GM23338 (cell line): ENCODE results near the gene TSPAN19. TPM values are rescaled to one million over a fixed set of nuclear protein-coding genes. Genes with fewer than 3 reads are reported as not detected.

Source experiments
- ATAC-seq: fragments of 200-7000 bp; cut with Tn5 transposase; 3 replicates; pipeline ENCODE4 v1.9.1; 2020
- DNase-seq: peaks from one replicate; pipeline ENCODE4 v3.0.0-alpha.2; 2015; ENCODE audit warnings: low spot score
- H2AFZ ChIP-seq: fragments of 200-600 bp; sonication (generic); 2 replicates; pipeline ENCODE4 v1.8.0; 2016; ENCODE audit warnings: antibody characterized with exemption, mild to moderate bottlenecking, moderate library complexity
- H3F3A ChIP-seq: fragments of 200-600 bp; sonication (generic); replicated peaks from 2 replicates; pipeline ENCODE4 v1.8.0; 2017; ENCODE audit warnings: antibody characterized with exemption, mixed run types, low read depth
- H3K27ac ChIP-seq: fragments of 200-600 bp; sonication (generic); 2 replicates; pipeline ENCODE4 v1.6.1; 2016; ENCODE audit warnings: low read depth
- H3K27me3 ChIP-seq: fragments of 200-600 bp; sonication (generic); 2 replicates; pipeline ENCODE4 v1.8.0; 2016; ENCODE audit warnings: mild to moderate bottlenecking, mixed run types, moderate library complexity; ENCODE audit not compliant: insufficient read depth
- H3K36me3 ChIP-seq: fragments of 200-600 bp; sonication (generic); 2 replicates; pipeline ENCODE4 v1.8.0; 2016; ENCODE audit warnings: mild to moderate bottlenecking; ENCODE audit not compliant: insufficient read depth
- H3K4me1 ChIP-seq: fragments of 200-600 bp; sonication (generic); 2 replicates; pipeline ENCODE4 v1.8.0; 2016; ENCODE audit warnings: mild to moderate bottlenecking, moderate library complexity; ENCODE audit not compliant: insufficient read depth
- H3K4me2 ChIP-seq: fragments of 200-600 bp; sonication (generic); 2 replicates; pipeline ENCODE4 v1.7.1; 2017; ENCODE audit warnings: mixed run types
- H3K4me3 ChIP-seq: fragments of 200-600 bp; sonication (generic); 2 replicates; pipeline ENCODE4 v1.6.1; 2016; ENCODE audit warnings: mixed run types
- H3K79me2 ChIP-seq: fragments of 200-600 bp; sonication (generic); replicated peaks from 2 replicates; pipeline ENCODE4 v1.8.0; 2017; ENCODE audit warnings: mild to moderate bottlenecking; ENCODE audit not compliant: insufficient read depth
- H3K9me2 ChIP-seq: fragments of 200-600 bp; sonication (generic); 2 replicates; pipeline ENCODE4 v1.8.0; 2017; ENCODE audit not compliant: insufficient read depth
- H4K20me1 ChIP-seq: fragments of 200-600 bp; sonication (generic); replicated peaks from 2 replicates; pipeline ENCODE4 v1.8.0; 2017; ENCODE audit warnings: mild to moderate bottlenecking; ENCODE audit not compliant: insufficient read depth
- H3K27ac Mint-ChIP-seq: 2 replicates; pipeline ENCODE4 v1.8.0; 2020; ENCODE audit warnings: inconsistent platforms, mild to moderate bottlenecking, moderate library complexity, mixed read lengths
- H3K27me3 Mint-ChIP-seq: 3 replicates; pipeline ENCODE4 v1.8.0; 2022; ENCODE audit warnings: low read depth, mild to moderate bottlenecking, moderate library complexity, mixed read lengths, inconsistent platforms; ENCODE audit not compliant: insufficient read depth, poor library complexity
- H3K36me3 Mint-ChIP-seq: 3 replicates; pipeline ENCODE4 v1.8.0; 2021; ENCODE audit warnings: low read depth, mild to moderate bottlenecking, inconsistent platforms, moderate library complexity, mixed read lengths
- H3K4me1 Mint-ChIP-seq: 3 replicates; pipeline ENCODE4 v1.8.0; 2020; ENCODE audit warnings: mild to moderate bottlenecking, inconsistent platforms, mixed read lengths
- H3K4me3 Mint-ChIP-seq: 3 replicates; pipeline ENCODE4 v1.8.0; 2021; ENCODE audit warnings: moderate library complexity, mild to moderate bottlenecking, inconsistent platforms, mixed read lengths
- H3K9me3 Mint-ChIP-seq: 3 replicates; pipeline ENCODE4 v1.8.0; 2020; ENCODE audit warnings: moderate library complexity, mild to moderate bottlenecking, inconsistent platforms, mixed read lengths
- CREB1 ChIP-seq: fragments of 250-450 bp; sonication (Bioruptor Pico); IDR thresholded peaks from 2 replicates; pipeline ENCODE4 v1.5.0; 2020; ENCODE audit warnings: low read depth, mild to moderate bottlenecking, moderate library complexity
- JUNB ChIP-seq: IDR thresholded peaks from one replicate; pipeline ENCODE4 v1.6.1; 2016; ENCODE audit warnings: antibody characterized with exemption; ENCODE audit not compliant: unreplicated experiment
- NANOG ChIP-seq: IDR thresholded peaks from 2 replicates; pipeline ENCODE4 v1.6.1; 2016; ENCODE audit warnings: antibody characterized with exemption, borderline replicate concordance
- POLR2AphosphoS5 ChIP-seq: IDR thresholded peaks from 2 replicates; pipeline ENCODE4 v1.6.1; 2016; ENCODE audit warnings: antibody characterized with exemption, low read depth
- REST ChIP-seq: IDR thresholded peaks from one replicate; pipeline ENCODE4 v1.6.1; 2018; ENCODE audit warnings: antibody characterized with exemption; ENCODE audit not compliant: unreplicated experiment
- STAT1 ChIP-seq: IDR thresholded peaks from one replicate; pipeline ENCODE4 v1.6.1; 2016; ENCODE audit warnings: antibody characterized with exemption; ENCODE audit not compliant: unreplicated experiment
- ZNF331 ChIP-seq: fragments of 250-450 bp; sonication (Bioruptor Pico); IDR thresholded peaks from 2 replicates; pipeline ENCODE4 v1.5.0; 2020; ENCODE audit warnings: low read depth, mild to moderate bottlenecking, moderate library complexity
- ZNF462 ChIP-seq: fragments of 250-450 bp; sonication (Bioruptor Pico); IDR thresholded peaks from 2 replicates; pipeline ENCODE4 v1.5.0; 2020; ENCODE audit warnings: mild to moderate bottlenecking, moderate library complexity
- polyA plus RNA-seq: library from polyadenylated mRNA; unstranded; fragments of >200 nt; fragmentation: Nextera tagmentation; extraction: Ambion mirVana; gene quantifications from 2 replicates; pipeline ENCODE4 v1.2.1, GENCODE V29; 2016
- total RNA-seq: library from RNA; depleted of rRNA; stranded (reverse); fragments of >200 nt; shearing (Covaris generic); gene quantifications from 2 replicates; pipeline ENCODE4 v1.2.3, GENCODE V29; 2014

Gene TSPAN19
- total and polyA plus RNA-seq, 2 experiments from 2014 or later, result 0.44 to 0.80 TPM

- Mint-ChIP-seq H3K27ac (no peak overlapping the region), H3K27me3 (no peaks in the 10 kb centered on the region), H3K36me3 (no peaks in the 10 kb centered on the region), H3K4me3 (no peak overlapping the region), H3K9me3 (no peaks in the 10 kb centered on the region), H3K4me1 (no peaks in the 10 kb centered on the region)
- H3K4me3 ChIP-seq, result no peak overlapping the region
- ATAC-seq (no peak), DNase-seq (no peak)
- no peak overlapping the region for H2AFZ ChIP-seq
- no peaks in the 10 kb centered on the region for H3K27me3 ChIP-seq
- no peaks in the 10 kb centered on the region for H3K36me3 ChIP-seq
- H3F3A ChIP-seq, result no peaks in the 10 kb centered on the region
- H3K79me2 ChIP-seq, result no peaks in the 10 kb centered on the region
- no peak overlapping the region for H3K27ac ChIP-seq
- no peaks in the 10 kb centered on the region for H3K9me2 ChIP-seq
- TF ChIP-seq NANOG (no peak), ZNF331 (CRISPR knock-in tag) (no peak), REST (no peak), CREB1 (no peak), JUNB (no peak), POLR2AphosphoS5 (no peak), ZNF462 (CRISPR knock-in tag) (no peak), STAT1 (no peak)
- no peaks in the 10 kb centered on the region for H3K4me1 ChIP-seq
- H3K4me2 ChIP-seq, result no peak overlapping the region
- no peaks in the 10 kb centered on the region for H4K20me1 ChIP-seq
Measured at GRCh38 chr12:85060916-85061315, 24.8 kb upstream of the TSPAN19 start.
